Measurements from ENCODE around the gene LRPPRC.

The LRPPRC gene

GRCh38 chr2:43840965-43841364 is 154.8 kb downstream of the LRPPRC start:
- no peak for TF ChIP-seq CTCF (IDR thresholded peaks at IDR 0.05; ENCODE audit: insufficient read depth, low read depth, low read length, missing control alignments)
- no peak overlapping the region for H3K4me3 ChIP-seq (ENCODE audit: low read length)
- peak; percentile 23 for DNase-seq (ENCODE audit: low read depth)

GRCh38 chr2:43839776-43840564 is 155.8 kb downstream of the LRPPRC start:
- DNase-seq (ENCODE audit: low read depth) = no peak
- no peak for TF ChIP-seq CTCF (IDR thresholded peaks at IDR 0.05; ENCODE audit: insufficient read depth, low read depth, low read length, missing control alignments)
- no peak overlapping the region for H3K4me3 ChIP-seq (ENCODE audit: low read length)

- TF ChIP-seq CTCF (IDR thresholded peaks at IDR 0.05; ENCODE audit: insufficient read depth, low read depth, low read length, missing control alignments) = no peak
- no peak for DNase-seq (ENCODE audit: low read depth)
- H3K4me3 ChIP-seq (ENCODE audit: low read length) = no peak within 1 kb of the TSS
Measured at GRCh38 chr2:43838560-43839267, 157.1 kb downstream of the LRPPRC start, which contains the start of the genes ABCG5 and ABCG8. TSS of gene ABCG5 (minus strand) at chr2:43838839. CDS start at chr2:43838679, 160 bp downstream. TSS of gene ABCG8 (plus strand) at chr2:43838971. CDS start at chr2:43839054, 83 bp downstream.

GRCh38 chr2:43837831-43838559 is 157.8 kb downstream of the LRPPRC start:
- no peak overlapping the region for H3K4me3 ChIP-seq (ENCODE audit: low read length)
- no peak for DNase-seq (ENCODE audit: low read depth)
- TF ChIP-seq CTCF (IDR thresholded peaks at IDR 0.05; ENCODE audit: insufficient read depth, low read depth, low read length, missing control alignments) = no peak

- DNase-seq (ENCODE audit: low read depth) = no peak
- no peak for TF ChIP-seq CTCF (IDR thresholded peaks at IDR 0.05; ENCODE audit: insufficient read depth, low read depth, low read length, missing control alignments)
- no peak overlapping the region for H3K4me3 ChIP-seq (ENCODE audit: low read length)
Measured at GRCh38 chr2:43837033-43837432, 158.8 kb downstream of the LRPPRC start.
